Measurements from ENCODE around the gene TMEM163.

- TF ChIP-seq, protein P1, sequence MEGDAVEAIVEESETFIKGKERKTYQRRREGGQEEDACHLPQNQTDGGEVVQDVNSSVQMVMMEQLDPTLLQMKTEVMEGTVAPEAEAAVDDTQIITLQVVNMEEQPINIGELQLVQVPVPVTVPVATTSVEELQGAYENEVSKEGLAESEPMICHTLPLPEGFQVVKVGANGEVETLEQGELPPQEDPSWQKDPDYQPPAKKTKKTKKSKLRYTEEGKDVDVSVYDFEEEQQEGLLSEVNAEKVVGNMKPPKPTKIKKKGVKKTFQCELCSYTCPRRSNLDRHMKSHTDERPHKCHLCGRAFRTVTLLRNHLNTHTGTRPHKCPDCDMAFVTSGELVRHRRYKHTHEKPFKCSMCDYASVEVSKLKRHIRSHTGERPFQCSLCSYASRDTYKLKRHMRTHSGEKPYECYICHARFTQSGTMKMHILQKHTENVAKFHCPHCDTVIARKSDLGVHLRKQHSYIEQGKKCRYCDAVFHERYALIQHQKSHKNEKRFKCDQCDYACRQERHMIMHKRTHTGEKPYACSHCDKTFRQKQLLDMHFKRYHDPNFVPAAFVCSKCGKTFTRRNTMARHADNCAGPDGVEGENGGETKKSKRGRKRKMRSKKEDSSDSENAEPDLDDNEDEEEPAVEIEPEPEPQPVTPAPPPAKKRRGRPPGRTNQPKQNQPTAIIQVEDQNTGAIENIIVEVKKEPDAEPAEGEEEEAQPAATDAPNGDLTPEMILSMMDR (IDR thresholded peaks at IDR 0.05): no peak
- TF ChIP-seq POLR2A (IDR thresholded peaks at IDR 0.05): no peak
These were observed 126.4 kb downstream of the TMEM163 start for GRCh38 chr2:134592377-134592776.
